PC-9 (cell line): ENCODE measurements around the gene DOCK4. TPM values are rescaled to one million over a fixed set of nuclear protein-coding genes. Genes with fewer than 3 reads are reported as not detected.

ENCODE experiments used
- BruUV-seq: library from RNA; stranded (reverse); fragments of 400-500 nt; replicated peaks from 2 replicates; lab custom pipeline; 2021; lab: Mats Ljungman, UMichigan
- CTCF ChIA-PET: fragments of 300-600 bp; sonication (Branson Sonifier 250); formaldehyde crosslinking; loops from one replicate; lab custom pipeline; 2022; ENCODE audit warnings: antibody characterized with exemption; lab: Charles Lee
- POLR2A ChIA-PET: fragments of 300-600 bp; sonication (Branson Sonifier 250); formaldehyde crosslinking; loops from one replicate; lab custom pipeline; 2022; ENCODE audit warnings: antibody characterized with exemption; ENCODE audit not compliant: unreplicated experiment; lab: Charles Lee
- DNase-seq, 2 experiments: peaks; one replicate each; pipeline versions ENCODE4 v3.0.0 to v3.0.0-alpha.2; 2015 to 2022; ENCODE audit warnings: mixed read lengths in 1 of 2
- H2AFZ ChIP-seq: fragments of 200-600 bp; sonication (generic); 2 replicates; pipeline ENCODE4 v1.8.1; 2017; ENCODE audit warnings: antibody characterized with exemption
- H3F3A ChIP-seq: fragments of 200-600 bp; sonication (generic); 2 replicates; pipeline ENCODE4 v1.8.1; 2017; ENCODE audit warnings: antibody characterized with exemption, mild to moderate bottlenecking, low read depth; ENCODE audit not compliant: insufficient read depth
- H3K27ac ChIP-seq: fragments of 200-600 bp; sonication (generic); 2 replicates; pipeline ENCODE4 v1.6.1; 2016; ENCODE audit warnings: mixed run types
- H3K27me3 ChIP-seq: fragments of 200-600 bp; sonication (generic); 2 replicates; pipeline ENCODE4 v1.6.1; 2016; ENCODE audit warnings: low read depth, mixed run types; ENCODE audit not compliant: insufficient read depth
- H3K36me3 ChIP-seq: fragments of 200-600 bp; sonication (generic); 2 replicates; pipeline ENCODE4 v1.6.1; 2016; ENCODE audit warnings: low read depth, mixed run types
- H3K4me1 ChIP-seq: fragments of 200-600 bp; sonication (generic); replicated peaks from 2 replicates; pipeline ENCODE4 v1.6.1; 2016; ENCODE audit warnings: mixed run types; ENCODE audit not compliant: insufficient read depth
- H3K4me2 ChIP-seq: fragments of 200-600 bp; sonication (generic); 2 replicates; pipeline ENCODE4 v1.6.1; 2017; ENCODE audit warnings: mixed run types
- H3K4me3 ChIP-seq: fragments of 200-600 bp; sonication (generic); 2 replicates; pipeline ENCODE4 v1.6.1; 2016; ENCODE audit warnings: mixed run types
- H3K79me2 ChIP-seq: fragments of 200-600 bp; sonication (generic); 2 replicates; pipeline ENCODE4 v1.6.1; 2017; ENCODE audit warnings: low read depth, mixed run types
- H3K9me2 ChIP-seq: fragments of 200-600 bp; sonication (generic); 2 replicates; pipeline ENCODE4 v1.8.1; 2017; ENCODE audit warnings: mild to moderate bottlenecking; ENCODE audit not compliant: insufficient read depth
- H3K9me3 ChIP-seq: fragments of 200-600 bp; sonication (generic); 2 replicates; pipeline ENCODE4 v1.8.1; 2016; ENCODE audit warnings: low read depth; ENCODE audit not compliant: insufficient read depth
- H4K20me1 ChIP-seq: fragments of 200-600 bp; sonication (generic); 2 replicates; pipeline ENCODE4 v1.8.1; 2017; ENCODE audit not compliant: insufficient read depth
- EZH2 ChIP-seq: fragments of 200-600 bp; sonication (generic); IDR thresholded peaks from 2 replicates; pipeline ENCODE4 v1.8.0; 2017; ENCODE audit warnings: antibody characterized with exemption, low read depth
- intact Hi-C: fragments of 100-400 bp; cut with micrococcal nuclease; formaldehyde crosslinking; loops from one replicate; pipeline ENCODE4 v1.10.0; 2022; ENCODE audit not compliant: unreplicated experiment
- total RNA-seq: library from RNA; stranded (reverse); gene quantifications from 2 replicates; pipeline ENCODE4 v1.2.3, GENCODE V29; 2021
- TF ChIP-seq, protein P1 (sequence below): fragments of 200-600 bp; sonication (generic); conservative IDR thresholded peaks from 2 replicates; pipeline ENCODE4 v1.6.1; 2017; ENCODE audit warnings: mixed run types, antibody characterized with exemption, mild to moderate bottlenecking, moderate library complexity

Gene DOCK4
- total RNA-seq, 1 experiment from 2014 or later = 0.98 TPM

DNA sequence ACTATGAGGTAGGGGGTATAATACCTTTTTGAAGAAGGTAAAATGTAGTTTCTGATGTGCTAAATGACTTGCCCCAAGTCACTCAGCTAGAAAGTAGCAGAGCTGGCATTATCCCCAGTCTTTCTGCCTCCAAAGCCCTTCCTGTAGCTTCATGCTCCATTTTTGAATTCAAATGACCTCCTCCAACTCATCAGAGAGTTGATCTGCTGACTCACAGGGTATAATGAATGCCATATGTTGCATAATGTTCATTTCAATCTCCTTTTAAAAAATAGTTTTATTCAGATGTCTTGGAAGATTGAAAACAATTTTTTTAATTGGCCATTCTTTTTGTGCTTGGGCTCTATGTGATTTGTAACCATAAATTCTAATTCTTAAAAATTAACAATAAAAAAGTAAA, 371.1 kb downstream of the DOCK4 start:
- no peak overlapping the region for H3K4me3 ChIP-seq
- no peaks in the 10 kb centered on the region for H3K27me3 ChIP-seq
- no TSS peak for BruUV-seq
- no peaks in the 10 kb centered on the region for H3K9me3 ChIP-seq
- H3K9me2 ChIP-seq = 0 out of 2 replicates have a peak, but pooled peaks cover 3% of the 10 kb centered on the region
- H3K27ac ChIP-seq = no peak overlapping the region
- no peak for DNase-seq
- no peaks in the 10 kb centered on the region for H3K36me3 ChIP-seq
- intact Hi-C loops = no loop called here
- H3K79me2 ChIP-seq = no peaks in the 10 kb centered on the region
- H3K4me2 ChIP-seq = no peak overlapping the region
- no peaks in the 10 kb centered on the region for H3F3A ChIP-seq
- TF ChIP-seq, protein P1, sequence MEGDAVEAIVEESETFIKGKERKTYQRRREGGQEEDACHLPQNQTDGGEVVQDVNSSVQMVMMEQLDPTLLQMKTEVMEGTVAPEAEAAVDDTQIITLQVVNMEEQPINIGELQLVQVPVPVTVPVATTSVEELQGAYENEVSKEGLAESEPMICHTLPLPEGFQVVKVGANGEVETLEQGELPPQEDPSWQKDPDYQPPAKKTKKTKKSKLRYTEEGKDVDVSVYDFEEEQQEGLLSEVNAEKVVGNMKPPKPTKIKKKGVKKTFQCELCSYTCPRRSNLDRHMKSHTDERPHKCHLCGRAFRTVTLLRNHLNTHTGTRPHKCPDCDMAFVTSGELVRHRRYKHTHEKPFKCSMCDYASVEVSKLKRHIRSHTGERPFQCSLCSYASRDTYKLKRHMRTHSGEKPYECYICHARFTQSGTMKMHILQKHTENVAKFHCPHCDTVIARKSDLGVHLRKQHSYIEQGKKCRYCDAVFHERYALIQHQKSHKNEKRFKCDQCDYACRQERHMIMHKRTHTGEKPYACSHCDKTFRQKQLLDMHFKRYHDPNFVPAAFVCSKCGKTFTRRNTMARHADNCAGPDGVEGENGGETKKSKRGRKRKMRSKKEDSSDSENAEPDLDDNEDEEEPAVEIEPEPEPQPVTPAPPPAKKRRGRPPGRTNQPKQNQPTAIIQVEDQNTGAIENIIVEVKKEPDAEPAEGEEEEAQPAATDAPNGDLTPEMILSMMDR = no peak
- no peak for TF ChIP-seq EZH2
- H4K20me1 ChIP-seq = no peaks in the 10 kb centered on the region
- H2AFZ ChIP-seq = no peak overlapping the region
- ChIA-PET CTCF (no interaction called here), POLR2A (interaction anchor here (0.6 kb wide), 1 partner anchor 13 kb away, joined by 3 read pairs; no protein-coding TSS in a partner anchor)
- no peaks in the 10 kb centered on the region for H3K4me1 ChIP-seq

DNA sequence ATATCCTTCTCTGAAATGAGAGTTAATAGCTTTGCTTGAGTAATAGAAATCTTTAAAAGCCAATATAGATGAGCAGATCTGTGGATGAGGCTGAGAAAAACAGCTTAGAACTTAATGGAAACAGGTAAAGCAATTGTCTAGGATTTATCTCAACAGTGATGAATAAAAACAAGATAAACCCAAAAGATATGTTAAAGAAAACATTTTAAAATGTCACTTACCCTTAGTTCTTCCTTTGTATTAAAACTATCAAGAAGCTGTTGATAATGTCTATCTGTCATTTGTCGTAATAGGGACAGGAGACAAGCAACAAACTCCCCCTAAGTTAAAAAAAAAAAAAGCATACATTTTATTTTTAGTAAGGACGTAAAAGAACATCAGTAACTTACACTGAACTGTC, 371.8 kb downstream of the DOCK4 start:
- no peak overlapping the region for H3K4me3 ChIP-seq
- no peak for TF ChIP-seq EZH2
- TF ChIP-seq, protein P1 = no peak
- no peaks in the 10 kb centered on the region for H3K79me2 ChIP-seq
- no peaks in the 10 kb centered on the region for H3K27me3 ChIP-seq
- H3F3A ChIP-seq = no peaks in the 10 kb centered on the region
- ChIA-PET POLR2A (no interaction called here), CTCF (no interaction called here)
- H3K4me2 ChIP-seq = no peak overlapping the region
- 0 out of 2 replicates have a peak, but pooled peaks cover 2% of the 10 kb centered on the region for H3K9me2 ChIP-seq
- no peaks in the 10 kb centered on the region for H3K9me3 ChIP-seq
- H2AFZ ChIP-seq = no peak overlapping the region
- BruUV-seq = no TSS peak
- intact Hi-C loops = no loop called here
- no peaks in the 10 kb centered on the region for H3K36me3 ChIP-seq
- no peak for DNase-seq
- H3K27ac ChIP-seq = no peak overlapping the region
- no peaks in the 10 kb centered on the region for H4K20me1 ChIP-seq
- H3K4me1 ChIP-seq = no peaks in the 10 kb centered on the region

DNA sequence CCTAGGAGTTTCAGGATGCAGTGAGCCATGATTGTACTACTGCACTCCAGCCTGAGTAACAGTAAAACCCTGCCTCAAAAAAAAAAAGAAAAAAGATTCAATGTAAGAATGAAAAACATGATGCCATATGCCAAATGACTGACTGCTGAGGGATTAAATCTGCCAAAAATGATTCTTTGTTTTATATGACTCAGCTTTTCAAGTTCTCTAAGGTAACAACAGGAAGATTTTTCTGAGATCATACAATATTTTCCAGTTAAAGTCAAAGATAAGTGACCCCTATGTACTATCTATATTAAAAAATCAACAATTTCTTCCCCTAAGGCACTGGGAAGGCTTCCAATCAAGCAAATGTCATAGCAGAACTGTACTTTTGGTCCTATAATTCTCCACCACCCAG, 372.7 kb downstream of the DOCK4 start:
- H3K9me2 ChIP-seq = no peaks in the 10 kb centered on the region
- no peak for DNase-seq
- no peaks in the 10 kb centered on the region for H3F3A ChIP-seq
- no peak for TF ChIP-seq EZH2
- TF ChIP-seq, protein P1 = no peak
- H3K4me1 ChIP-seq = peaks cover 2% of the 10 kb centered on the region; the same call in 1 of the 2 replicates
- no peaks in the 10 kb centered on the region for H3K27me3 ChIP-seq
- POLR2A ChIA-PET = no interaction called here
- BruUV-seq = no TSS peak
- H2AFZ ChIP-seq = no peak overlapping the region
- H3K4me2 ChIP-seq = no peak overlapping the region
- intact Hi-C loops = no loop called here
- no peaks in the 10 kb centered on the region for H4K20me1 ChIP-seq
- H3K79me2 ChIP-seq = no peaks in the 10 kb centered on the region
- H3K36me3 ChIP-seq = no peaks in the 10 kb centered on the region
- H3K27ac ChIP-seq = no peak overlapping the region
- H3K4me3 ChIP-seq = no peak overlapping the region
- CTCF ChIA-PET = no interaction called here
- H3K9me3 ChIP-seq = no peaks in the 10 kb centered on the region
